HG03460 (cell line): ENCODE data around the gene SPATA7.
"Not testable (repeated sequence)": the region's sequence is repeated elsewhere in the genome, so short reads cannot be mapped to it uniquely, and the experiment has no call there.

Experiments used
- ATAC-seq: cut with Tn5 transposase; IDR thresholded peaks from one replicate; pipeline ENCODE4 v1.9.1; 2021; ENCODE audit not compliant: unreplicated experiment

SPATA7 gene

GRCh38 chr14:88385212-88386101, at the start of gene SPATA7:
Gene SPATA7 (plus strand): TSS chr14:88385657. CDS start chr14:88385819, 162 bp downstream.
- ATAC-seq = peak; percentile 100

GRCh38 chr14:88340357-88340756, 45.1 kb upstream of the SPATA7 start:
- no peak for ATAC-seq

DNA sequence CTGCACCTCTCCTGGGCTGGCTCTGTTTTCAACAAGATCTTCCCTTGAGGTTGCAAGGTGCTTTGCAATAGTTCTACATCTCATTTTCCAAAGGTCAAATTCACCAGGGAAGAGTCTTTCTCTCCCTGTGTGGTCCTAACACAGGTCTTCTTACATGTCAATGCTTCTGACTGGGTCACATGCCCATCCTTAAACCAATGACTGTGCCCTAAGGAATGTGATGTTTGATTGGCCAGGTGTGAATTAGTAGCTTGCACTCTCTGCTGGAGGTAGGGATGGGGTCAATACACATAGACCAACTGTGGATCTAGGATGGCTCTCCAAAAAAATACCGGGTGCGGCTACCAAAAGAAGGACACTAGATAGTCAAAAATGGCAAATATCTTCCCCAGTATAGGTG, 42.5 kb upstream of the SPATA7 start:
- no peak for ATAC-seq

GRCh38 chr14:88346048-88346639, 39.3 kb upstream of the SPATA7 start:
- ATAC-seq = no peak

DNA sequence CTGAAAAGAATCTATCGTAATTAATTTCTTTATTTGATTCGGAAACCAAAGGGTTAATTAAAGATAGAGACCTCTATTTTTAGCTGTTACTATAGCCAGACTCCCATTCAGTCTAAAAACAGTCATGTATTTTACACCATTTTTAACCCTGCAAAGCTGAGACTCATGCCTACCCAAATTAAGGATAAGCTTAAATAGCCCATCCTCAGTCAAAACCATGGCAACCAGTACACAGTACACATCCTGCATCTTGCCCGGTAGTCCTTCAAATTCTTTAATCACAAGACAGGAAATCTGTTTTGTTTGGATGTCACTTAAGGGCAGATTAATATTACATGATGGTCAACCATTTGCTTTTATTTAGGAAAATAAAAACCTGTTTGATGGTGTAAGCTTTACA, 36.9 kb upstream of the SPATA7 start:
- ATAC-seq = no peak

GRCh38 chr14:88351966-88352691, 33.3 kb upstream of the SPATA7 start:
- no peak for ATAC-seq

DNA sequence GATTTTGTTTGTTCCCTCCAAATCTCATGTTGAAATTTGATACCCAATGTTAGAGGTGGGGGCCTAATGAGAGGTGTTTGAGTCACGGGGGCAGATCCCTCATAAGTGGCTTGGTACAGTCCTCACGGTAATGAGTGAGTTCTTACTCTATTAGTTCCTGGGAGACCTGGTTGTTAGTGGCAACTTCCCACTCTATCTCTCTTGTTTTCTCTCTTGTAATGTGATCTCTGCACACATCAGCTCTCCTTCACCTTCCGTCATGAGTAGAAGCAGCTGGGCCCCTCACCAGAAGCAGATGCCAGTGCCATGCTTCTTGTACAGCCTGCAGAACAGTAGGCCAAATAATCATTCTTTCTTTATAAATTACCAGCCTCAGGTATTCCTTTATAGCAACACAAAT, 32.8 kb upstream of the SPATA7 start:
- ATAC-seq = no peak

- ATAC-seq = no peak
These were observed 31.1 kb upstream of the SPATA7 start for GRCh38 chr14:88354358-88354757.

DNA sequence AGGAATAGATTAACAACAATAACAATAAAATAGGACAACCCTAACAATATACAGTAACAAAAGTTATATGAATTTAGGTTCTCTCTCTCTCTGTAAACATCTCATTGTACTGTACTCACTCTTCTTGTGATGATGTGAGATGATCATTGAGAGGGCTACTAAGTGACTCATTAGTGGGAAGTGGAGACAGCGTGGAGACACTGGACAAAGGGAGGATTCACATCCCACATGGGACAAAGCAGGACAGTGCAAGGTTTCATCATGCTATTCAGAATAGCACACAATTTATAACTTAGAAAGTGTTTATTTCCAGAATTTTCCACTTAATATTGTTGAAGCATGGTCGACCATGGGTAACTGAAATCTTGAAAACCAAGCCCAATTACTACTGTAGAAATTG, 26.0 kb upstream of the SPATA7 start:
- ATAC-seq = no peak

DNA sequence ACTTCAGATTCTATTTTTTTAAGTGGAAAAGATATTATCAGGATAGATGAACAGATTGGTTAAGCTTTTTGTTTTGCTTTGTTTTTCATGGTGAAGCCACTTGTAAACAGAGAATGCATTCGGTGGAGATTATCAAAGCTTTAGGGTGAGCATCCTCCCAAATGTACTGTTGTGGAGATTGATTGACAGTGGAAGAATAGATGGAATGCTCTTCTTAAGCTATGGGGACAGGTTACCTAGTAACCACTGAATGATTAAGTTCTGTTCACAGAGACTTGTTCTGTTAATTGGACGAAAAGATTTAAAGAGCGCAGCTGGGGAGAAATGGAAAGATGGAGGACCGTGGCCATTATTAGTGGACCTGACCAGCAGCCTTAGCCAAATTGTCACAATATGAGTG, 21.8 kb upstream of the SPATA7 start:
- ATAC-seq = no peak

DNA sequence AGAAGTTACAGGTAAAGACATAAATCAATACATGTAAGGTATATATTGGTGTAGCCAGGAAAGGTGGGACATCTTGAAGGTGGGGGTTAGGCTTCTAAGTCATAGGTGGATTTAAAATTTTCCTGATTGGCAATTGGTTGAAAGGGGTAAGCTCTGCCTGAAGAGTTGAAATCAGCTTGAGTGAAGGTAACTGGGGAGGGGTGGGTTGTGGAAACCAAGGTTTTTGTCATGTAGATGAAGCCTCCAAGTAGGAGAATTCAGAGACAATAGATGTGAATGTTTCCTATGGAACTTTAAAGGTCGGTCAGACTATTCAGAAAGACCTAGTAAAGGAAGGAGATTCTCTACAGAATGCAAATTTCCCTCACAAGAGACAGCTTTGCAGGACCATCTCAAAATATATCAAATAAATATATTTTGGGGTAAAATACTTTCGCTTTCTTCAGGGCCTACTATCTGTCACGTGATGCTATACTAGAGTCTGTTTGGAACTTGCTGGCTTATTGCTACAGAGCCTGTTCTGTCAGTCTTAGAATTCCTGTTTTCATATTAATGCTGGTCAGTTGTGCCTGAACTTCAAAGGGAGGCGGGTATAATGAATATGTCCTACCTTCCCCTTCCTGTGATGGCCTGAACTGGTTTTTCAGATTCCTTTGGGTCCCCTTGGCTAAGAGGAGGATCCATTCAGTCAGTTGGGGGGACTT, 20.6 kb upstream of the SPATA7 start:
- ATAC-seq = no peak

GRCh38 chr14:88369496-88369895, 16.0 kb upstream of the SPATA7 start:
- no peak for ATAC-seq

GRCh38 chr14:88379706-88380343, 5.6 kb upstream of the SPATA7 start:
- ATAC-seq = no peak

DNA sequence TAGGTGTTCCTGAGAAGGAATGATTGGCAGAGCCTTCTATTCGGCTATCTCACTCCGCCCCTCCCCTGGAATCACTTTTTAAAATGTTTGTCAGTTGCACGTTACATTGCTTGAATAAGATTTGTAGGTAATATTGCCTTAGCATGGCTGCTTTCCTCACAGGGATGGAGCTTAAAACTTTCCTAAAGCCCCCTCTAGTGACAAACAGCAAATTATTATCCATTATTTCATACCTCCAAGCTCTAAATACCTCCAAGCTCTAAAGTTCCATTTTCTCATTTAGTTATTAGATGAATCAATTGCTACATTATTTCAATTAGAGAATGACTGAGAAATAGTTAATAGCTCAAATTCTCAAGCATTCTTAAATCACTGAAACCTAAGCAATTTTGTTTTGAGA, 5.1 kb upstream of the SPATA7 start:
- ATAC-seq = no peak

DNA sequence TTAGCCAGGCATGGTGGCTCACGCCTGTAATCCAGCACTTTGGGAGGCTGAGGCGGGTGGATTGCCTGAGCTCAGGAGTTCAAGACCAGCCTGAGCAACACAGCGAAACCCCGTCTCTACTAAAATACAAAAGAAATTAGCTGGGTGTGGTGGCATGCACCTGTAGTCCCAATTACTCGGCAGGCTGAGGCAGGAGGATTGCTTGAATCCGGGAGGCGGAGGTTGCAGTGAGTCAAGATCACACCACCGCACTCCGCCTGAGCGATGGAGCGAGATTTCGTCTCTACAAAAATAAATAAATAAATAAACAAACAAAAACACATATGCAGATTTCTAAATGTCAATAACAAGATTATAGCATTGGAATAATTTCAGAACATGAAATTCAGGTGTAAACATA, 3.8 kb upstream of the SPATA7 start:
- not testable (repeated sequence) for ATAC-seq

DNA sequence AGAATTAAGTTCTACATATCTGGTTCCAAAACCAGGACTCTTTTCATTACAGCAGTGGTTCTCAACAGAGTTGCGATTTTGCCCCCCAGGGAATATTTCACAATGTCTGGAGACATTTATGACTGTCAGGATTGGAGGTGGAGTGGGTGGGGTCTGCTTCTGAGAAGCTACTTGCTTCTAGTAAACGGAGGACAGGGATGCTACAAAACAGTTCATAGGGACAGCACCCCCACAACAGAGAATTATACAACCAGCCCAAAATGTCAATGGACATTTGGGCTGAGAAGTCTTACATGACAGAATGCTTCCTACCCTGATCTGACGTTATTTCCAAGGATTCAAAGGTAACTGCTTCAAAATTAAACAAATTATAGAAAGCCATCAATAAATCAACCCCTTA, 739 bp upstream of the SPATA7 start:
- ATAC-seq = no peak

- no peak for ATAC-seq
These were observed 868 bp downstream of the SPATA7 start for GRCh38 chr14:88386256-88386794.

GRCh38 chr14:88388741-88389282, 3.4 kb downstream of the SPATA7 start:
- no peak for ATAC-seq

- ATAC-seq = no peak
These were observed 7.2 kb downstream of the SPATA7 start for GRCh38 chr14:88392609-88393008.

- ATAC-seq = no peak
These were observed 25.6 kb downstream of the SPATA7 start for GRCh38 chr14:88411039-88411438.
